Esophagus squamous epithelium (tissue), 5 donors: ENCODE results near the gene NCAPG. TPM values are rescaled to one million over a fixed set of nuclear protein-coding genes. Genes with fewer than 3 reads are reported as not detected.

Experiments used
- DNase-seq: peaks from one replicate; lab custom pipeline; 2025; lab: John Stamatoyannopoulos, UW
- H3K27ac ChIP-seq, 4 donors: fragments of 200-600 bp; sonication (generic); one replicate each; pipeline ENCODE4 v1.5.1; 2016 to 2019; ENCODE audit warnings: mild to moderate bottlenecking in 1 of 4
- H3K27me3 ChIP-seq, 4 donors: fragments of 200-600 bp; sonication (generic); 1 replicate in 3 of 4; 2 replicates in 1 of 4; pipeline versions ENCODE4 v1.5.1 to v1.6.0; 2017 to 2021; ENCODE audit warnings: antibody characterized with exemption in 1 of 4
- H3K36me3 ChIP-seq, 3 donors: fragments of 200-600 bp; sonication (generic); one replicate each; pipeline ENCODE4 v1.5.1; 2016 to 2019
- H3K4me1 ChIP-seq, 3 donors: fragments of 200-600 bp; sonication (generic); one replicate each; pipeline ENCODE4 v1.5.1; 2017 to 2019
- H3K4me3 ChIP-seq, 4 donors: fragments of 200-600 bp; sonication (generic); 1 replicate in 3 of 4; 2 replicates in 1 of 4; pipeline ENCODE4 v1.5.1; 2016 to 2019; ENCODE audit warnings: mild to moderate bottlenecking in 2 of 4, moderate library complexity in 1 of 4
- H3K9me3 ChIP-seq, 3 donors: fragments of 200-600 bp; sonication (generic); one replicate each; pipeline ENCODE4 v1.5.1; 2016 to 2019
- POLR2A ChIP-seq, 4 donors: fragments of 450-650 bp; IDR thresholded peaks; one replicate each; pipeline ENCODE4 v1.6.1; 2017; ENCODE audit warnings: antibody characterized with exemption in 4 of 4, mild to moderate bottlenecking in 4 of 4, moderate library complexity in 3 of 4
- WGBS, 2 donors: methylation state at CpG; one replicate each; pipeline ENCODE4 v1.1.5; 2018; 5-methylcytosine and 5-hydroxymethylcytosine counted together
- intact Hi-C: fragments of 100-400 bp; cut with DNase I; formaldehyde crosslinking; loops from one replicate; pipeline ENCODE4 v1.15.0; 2022
- total RNA-seq, 4 donors: library from RNA; depleted of rRNA; stranded (reverse); fragments of >200 nt; gene quantifications; one replicate each; pipeline ENCODE4 v1.1.0, GENCODE V29; 2016
- TF ChIP-seq, protein P1 (sequence below), 6 experiments: fragments of 450-650 bp in 4 of 6; fragments of 200-600 bp in 2 of 6; sonication (generic) in 2 of 6; IDR thresholded peaks; one replicate each; pipeline ENCODE4 v1.5.1; 2016 to 2019; ENCODE audit warnings: antibody characterized with exemption in 6 of 6, mild to moderate bottlenecking in 4 of 6, moderate library complexity in 4 of 6
- donor health status: DM: yes; HTN: yes; CAD: no.

NCAPG gene
- total RNA-seq, result 10 to 100 TPM in 2 of 4 donors, 1 to 10 TPM in 2; 3.8 to 19.4 (median 12.5) TPM

GRCh38 chr4:17810260-17811077, at the start of gene NCAPG, which contains the start of gene DCAF16:
Gene NCAPG, plus strand, starts transcription at chr4:17810979. Its CDS starts 99 bp downstream, at chr4:17811078.
Gene DCAF16, minus strand, starts transcription at chr4:17810757. Its CDS starts 6,616 bp downstream, at chr4:17804141.
- intact Hi-C loops, result no loop called here
- Histone ChIP-seq H3K4me3 (peak within 1 kb of the TSS; percentile 62 to 96 (median 86)), H3K27ac (peak within 1 kb of the TSS; percentile 96 to 100 (median 96)), H3K27me3 (no peaks in the 10 kb centered on the region), H3K36me3 (no peaks in the 10 kb centered on the region), H3K9me3 (no peaks in the 10 kb centered on the region), H3K4me1 (peaks cover 22 to 65% (median 31%) of the 10 kb centered on the region in 3 donors)
- peak; percentile 90 for DNase-seq
- 0 to 1% methylated on average over 2 to 41 of the region's 69 CpGs for WGBS, 2 donors
- peak in 3 of 4 donors; percentile 87 to 99 (median 98) for TF ChIP-seq POLR2A (IDR thresholded peaks at IDR 0.05)
- TF ChIP-seq, protein P1, sequence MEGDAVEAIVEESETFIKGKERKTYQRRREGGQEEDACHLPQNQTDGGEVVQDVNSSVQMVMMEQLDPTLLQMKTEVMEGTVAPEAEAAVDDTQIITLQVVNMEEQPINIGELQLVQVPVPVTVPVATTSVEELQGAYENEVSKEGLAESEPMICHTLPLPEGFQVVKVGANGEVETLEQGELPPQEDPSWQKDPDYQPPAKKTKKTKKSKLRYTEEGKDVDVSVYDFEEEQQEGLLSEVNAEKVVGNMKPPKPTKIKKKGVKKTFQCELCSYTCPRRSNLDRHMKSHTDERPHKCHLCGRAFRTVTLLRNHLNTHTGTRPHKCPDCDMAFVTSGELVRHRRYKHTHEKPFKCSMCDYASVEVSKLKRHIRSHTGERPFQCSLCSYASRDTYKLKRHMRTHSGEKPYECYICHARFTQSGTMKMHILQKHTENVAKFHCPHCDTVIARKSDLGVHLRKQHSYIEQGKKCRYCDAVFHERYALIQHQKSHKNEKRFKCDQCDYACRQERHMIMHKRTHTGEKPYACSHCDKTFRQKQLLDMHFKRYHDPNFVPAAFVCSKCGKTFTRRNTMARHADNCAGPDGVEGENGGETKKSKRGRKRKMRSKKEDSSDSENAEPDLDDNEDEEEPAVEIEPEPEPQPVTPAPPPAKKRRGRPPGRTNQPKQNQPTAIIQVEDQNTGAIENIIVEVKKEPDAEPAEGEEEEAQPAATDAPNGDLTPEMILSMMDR (IDR thresholded peaks at IDR 0.05), result peak in 1 of 6 experiments; percentile 16

DNA sequence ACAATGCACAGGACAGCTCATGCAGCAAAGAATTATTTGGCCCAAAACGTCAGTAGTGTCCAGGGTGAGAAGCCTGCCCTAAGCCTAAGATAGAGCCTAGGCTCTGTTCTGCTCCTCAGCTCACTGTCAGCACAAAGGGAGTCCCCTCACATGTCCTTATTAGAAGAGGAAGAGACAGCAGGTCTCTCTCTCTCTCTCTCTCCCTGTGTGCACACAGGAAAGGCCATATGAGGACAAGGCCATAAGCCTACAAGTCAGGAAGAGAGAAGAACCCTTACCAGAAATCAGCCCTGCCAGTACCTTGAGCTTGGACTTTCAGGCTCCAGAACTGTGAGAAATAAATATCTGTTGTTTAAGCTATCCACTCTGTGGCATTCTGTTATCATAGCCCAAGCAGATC, 49.7 kb upstream of the NCAPG start:
- DNase-seq, result no peak
- no peaks in the 10 kb centered on the region for H3K27me3 ChIP-seq
- peaks cover 0 to 7% (median 0%) of the 10 kb centered on the region in 3 donors for H3K4me1 ChIP-seq
- H3K27ac ChIP-seq, result no peak overlapping the region
- H3K36me3 ChIP-seq, result no peaks in the 10 kb centered on the region
- TF ChIP-seq, protein P1 (IDR thresholded peaks at IDR 0.05), result no peak
- TF ChIP-seq POLR2A (IDR thresholded peaks at IDR 0.05), result no peak
- no peak overlapping the region for H3K4me3 ChIP-seq
- H3K9me3 ChIP-seq, result no peaks in the 10 kb centered on the region
- intact Hi-C loops, result no loop called here
- WGBS, 2 donors, result 70% methylated on average over 1 of the region's 1 CpG; no CpG with 5 or more reads in 1 of the 2 donors

DNA sequence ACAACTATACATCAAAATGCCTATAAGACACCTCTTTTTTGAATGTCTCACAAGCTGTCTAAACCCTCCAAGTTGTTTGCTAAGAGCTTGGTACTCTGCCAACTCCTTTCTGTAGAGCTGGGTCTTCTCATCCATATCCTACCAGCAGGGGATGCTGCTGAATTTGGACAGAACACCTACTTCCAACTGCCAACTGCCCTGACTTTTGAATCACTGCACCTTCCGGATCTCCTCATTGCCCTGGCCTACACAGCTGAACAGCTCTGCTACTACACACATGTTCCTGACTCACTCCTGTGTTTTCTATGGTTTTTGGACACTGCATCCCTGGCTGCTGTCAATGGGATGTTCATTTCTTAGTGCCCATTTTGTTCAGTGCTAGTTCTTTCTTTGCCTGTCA, 48.1 kb upstream of the NCAPG start:
- DNase-seq, result no peak
- TF ChIP-seq, protein P1 (IDR thresholded peaks at IDR 0.05), result peak in 1 of 6 experiments; percentile 40
- TF ChIP-seq POLR2A (IDR thresholded peaks at IDR 0.05), result no peak
- Histone ChIP-seq H3K27me3 (no peaks in the 10 kb centered on the region), H3K27ac (no peak overlapping the region), H3K4me1 (peaks cover 0 to 6% (median 0%) of the 10 kb centered on the region in 3 donors), H3K9me3 (peaks cover 0 to 7% (median 0%) of the 10 kb centered on the region in 3 donors), H3K36me3 (no peaks in the 10 kb centered on the region), H3K4me3 (no peak overlapping the region)
- WGBS, 2 donors, result 44 to 53% methylated on average over 1 of the region's 1 CpG
- intact Hi-C loops, result no loop called here

GRCh38 chr4:17763416-17763815, 47.4 kb upstream of the NCAPG start:
- Histone ChIP-seq H3K4me3 (no peak overlapping the region), H3K27me3 (no peaks in the 10 kb centered on the region), H3K27ac (no peak overlapping the region), H3K4me1 (no peaks in the 10 kb centered on the region), H3K9me3 (peaks cover 0 to 7% (median 0%) of the 10 kb centered on the region in 3 donors), H3K36me3 (no peaks in the 10 kb centered on the region)
- no peak for DNase-seq
- intact Hi-C loops, result no loop called here
- WGBS, 2 donors, result 60 to 96% methylated on average over 3 of the region's 3 CpGs
- TF ChIP-seq POLR2A (IDR thresholded peaks at IDR 0.05), result no peak
- TF ChIP-seq, protein P1 (IDR thresholded peaks at IDR 0.05), result no peak

DNA sequence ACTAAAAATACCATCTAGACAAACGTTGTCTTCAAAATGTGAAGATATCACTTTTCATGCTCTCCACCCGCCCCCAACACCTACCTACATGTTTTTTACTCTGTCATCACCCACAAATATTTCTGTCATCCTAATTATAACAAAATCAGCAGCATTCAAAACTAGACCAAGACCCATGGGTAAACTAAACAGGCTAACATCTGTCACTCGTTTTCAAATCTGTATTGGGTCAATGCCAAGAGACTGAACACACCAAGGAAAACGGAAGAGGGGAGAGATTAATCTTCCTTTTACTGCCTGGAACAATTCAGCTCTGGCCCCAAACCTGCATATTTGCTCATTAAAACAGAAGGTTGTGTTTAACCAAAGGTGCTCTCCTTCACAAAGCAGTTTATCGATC, 46.8 kb upstream of the NCAPG start:
- H3K36me3 ChIP-seq, result no peaks in the 10 kb centered on the region
- no peak for TF ChIP-seq POLR2A (IDR thresholded peaks at IDR 0.05)
- TF ChIP-seq, protein P1 (IDR thresholded peaks at IDR 0.05), result no peak
- H3K4me3 ChIP-seq, result no peak overlapping the region
- intact Hi-C loops, result no loop called here
- H3K27ac ChIP-seq, result no peak overlapping the region
- peaks cover 0 to 7% (median 0%) of the 10 kb centered on the region in 3 donors for H3K9me3 ChIP-seq
- H3K27me3 ChIP-seq, result no peaks in the 10 kb centered on the region
- 46 to 66% methylated on average over 5 of the region's 5 CpGs for WGBS, 2 donors
- no peaks in the 10 kb centered on the region for H3K4me1 ChIP-seq
- DNase-seq, result no peak
